NB4 (cell line): ENCODE results near the gene APOBEC4.

Experiments
- POLR2A ChIP-seq: IDR thresholded peaks from 2 replicates; pipeline ENCODE4 v1.6.1; 2011; ENCODE audit warnings: mild to moderate bottlenecking; ENCODE audit not compliant: insufficient read length; ENCODE audit errors: extremely low read depth
- TF ChIP-seq, protein P1 (sequence below): IDR thresholded peaks from one replicate; pipeline ENCODE4 v1.5.1; 2012; ENCODE audit warnings: low read depth, low read length

GRCh38 chr1:183602510-183602909 is 50.6 kb downstream of the APOBEC4 start:
- TF ChIP-seq, protein P1, sequence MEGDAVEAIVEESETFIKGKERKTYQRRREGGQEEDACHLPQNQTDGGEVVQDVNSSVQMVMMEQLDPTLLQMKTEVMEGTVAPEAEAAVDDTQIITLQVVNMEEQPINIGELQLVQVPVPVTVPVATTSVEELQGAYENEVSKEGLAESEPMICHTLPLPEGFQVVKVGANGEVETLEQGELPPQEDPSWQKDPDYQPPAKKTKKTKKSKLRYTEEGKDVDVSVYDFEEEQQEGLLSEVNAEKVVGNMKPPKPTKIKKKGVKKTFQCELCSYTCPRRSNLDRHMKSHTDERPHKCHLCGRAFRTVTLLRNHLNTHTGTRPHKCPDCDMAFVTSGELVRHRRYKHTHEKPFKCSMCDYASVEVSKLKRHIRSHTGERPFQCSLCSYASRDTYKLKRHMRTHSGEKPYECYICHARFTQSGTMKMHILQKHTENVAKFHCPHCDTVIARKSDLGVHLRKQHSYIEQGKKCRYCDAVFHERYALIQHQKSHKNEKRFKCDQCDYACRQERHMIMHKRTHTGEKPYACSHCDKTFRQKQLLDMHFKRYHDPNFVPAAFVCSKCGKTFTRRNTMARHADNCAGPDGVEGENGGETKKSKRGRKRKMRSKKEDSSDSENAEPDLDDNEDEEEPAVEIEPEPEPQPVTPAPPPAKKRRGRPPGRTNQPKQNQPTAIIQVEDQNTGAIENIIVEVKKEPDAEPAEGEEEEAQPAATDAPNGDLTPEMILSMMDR, result no peak
- TF ChIP-seq POLR2A, result no peak
